GM21786 (cell line): Measurements from ENCODE around the gene PPIL4.
"Not testable (repeated sequence)": the region's sequence is repeated elsewhere in the genome, so short reads cannot be mapped to it uniquely, and the experiment has no call there.

ENCODE experiments used
- ATAC-seq: cut with Tn5 transposase; IDR thresholded peaks from one replicate; pipeline ENCODE4 v1.9.1; 2021; ENCODE audit not compliant: unreplicated experiment

PPIL4 gene

DNA sequence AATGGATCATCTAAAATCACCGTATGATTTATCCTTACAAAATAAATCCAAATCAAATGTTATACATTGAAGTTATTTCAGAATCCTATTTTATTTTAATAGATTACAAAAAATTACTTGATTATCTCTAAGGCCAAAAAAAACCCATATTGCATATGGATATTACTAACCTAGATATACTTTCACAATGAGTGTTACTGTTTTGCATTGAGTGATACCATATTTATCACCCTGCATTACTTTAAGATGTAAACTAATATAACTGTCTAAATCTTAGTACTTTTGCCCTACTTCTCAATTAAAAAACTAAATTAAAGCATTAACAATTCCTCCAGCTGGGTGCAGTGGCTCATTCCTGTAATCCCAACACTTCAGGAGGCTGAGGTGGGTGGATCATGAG is 11.1 kb downstream of the PPIL4 start:
- ATAC-seq = no peak

DNA sequence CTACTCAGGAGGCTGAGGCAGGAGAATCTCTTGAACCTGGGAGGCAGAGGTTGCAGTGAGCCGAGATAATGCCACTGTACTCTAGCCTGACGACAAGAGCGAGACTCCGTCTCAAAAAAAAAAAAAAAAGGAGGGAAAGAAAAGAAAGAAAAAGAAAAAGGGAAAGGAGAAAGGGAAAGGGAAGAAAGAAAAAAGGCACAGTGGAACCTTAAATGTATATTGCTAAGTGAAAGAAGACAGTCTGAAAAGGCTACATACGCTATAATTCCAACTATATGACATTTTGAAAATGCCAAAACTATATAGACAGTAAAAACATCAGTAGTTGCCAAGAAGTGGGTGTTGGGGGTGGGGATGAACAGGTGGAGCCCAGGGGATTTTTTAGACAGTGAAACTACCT is 16.2 kb downstream of the PPIL4 start:
- ATAC-seq = no peak

DNA sequence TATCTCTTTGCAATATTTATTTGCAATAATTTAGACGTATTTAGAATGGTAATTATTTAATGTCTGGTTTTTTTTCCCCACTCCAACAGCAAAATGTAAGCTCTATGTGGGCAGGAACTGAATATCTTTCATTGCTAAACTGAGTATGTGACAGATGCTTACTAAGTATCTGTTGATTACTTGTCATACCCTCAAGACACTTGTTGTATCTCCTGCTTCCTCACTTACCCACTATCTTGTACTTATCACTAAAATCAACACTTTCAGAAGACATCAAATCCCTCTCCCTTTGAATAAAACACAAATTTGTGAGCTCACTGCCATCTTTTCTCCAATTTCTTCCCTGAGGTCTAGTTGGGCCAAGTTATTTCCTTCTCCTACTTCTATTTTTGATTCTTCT is 30.3 kb downstream of the PPIL4 start:
- no peak for ATAC-seq

DNA sequence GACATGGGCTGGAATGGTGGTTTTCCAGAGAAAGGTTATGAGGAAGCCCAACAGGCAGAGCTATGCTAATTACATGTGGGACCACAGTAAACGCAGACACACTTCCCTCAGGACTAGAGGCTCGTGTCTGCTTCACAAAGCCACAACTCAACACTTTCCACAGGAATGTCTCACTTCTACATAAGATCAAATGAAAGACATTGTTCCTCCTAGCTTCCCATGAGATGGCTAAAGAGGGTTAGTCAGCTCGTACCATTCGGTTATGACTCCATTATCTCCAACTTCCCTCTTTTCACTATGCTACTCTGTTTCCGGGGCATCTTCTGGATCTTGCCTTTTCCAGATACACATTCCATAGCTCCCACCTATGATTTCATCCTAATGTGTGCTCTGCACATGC is 31.9 kb downstream of the PPIL4 start:
- no peak for ATAC-seq

DNA sequence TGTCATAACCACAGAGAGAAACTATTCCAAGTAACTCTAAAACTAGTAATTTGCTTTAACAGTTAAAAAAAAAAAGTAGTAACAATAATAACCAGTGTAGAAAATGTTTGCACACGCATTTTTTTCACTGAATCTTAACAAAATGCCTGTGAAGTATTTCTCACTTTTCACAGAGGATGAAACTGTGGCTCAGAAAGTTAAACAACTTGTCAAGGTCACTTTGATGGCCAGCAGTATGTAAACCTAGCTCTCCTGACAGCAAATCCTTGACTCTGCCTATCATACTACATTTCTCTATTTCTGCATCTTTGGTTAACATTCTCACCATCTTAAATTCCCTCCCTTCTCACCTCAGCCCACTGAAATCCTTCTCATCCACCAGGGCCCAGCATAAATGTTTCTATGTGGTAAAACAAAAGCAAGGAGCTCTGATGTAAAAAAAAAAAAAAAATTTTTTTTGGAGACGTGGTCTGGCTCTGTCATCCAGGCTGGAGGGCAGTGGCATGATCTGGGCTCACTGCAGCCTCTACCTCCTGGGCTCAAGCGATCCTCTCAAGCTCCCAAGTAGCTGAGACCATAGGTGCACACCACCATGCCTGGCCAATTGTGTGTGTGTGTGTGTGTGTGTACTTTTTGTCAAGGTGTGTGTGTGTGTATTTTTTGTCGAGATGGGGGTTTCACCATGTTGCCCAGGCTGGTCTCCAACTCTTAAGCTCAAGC is 34.9 kb downstream of the PPIL4 start:
- no peak for ATAC-seq

DNA sequence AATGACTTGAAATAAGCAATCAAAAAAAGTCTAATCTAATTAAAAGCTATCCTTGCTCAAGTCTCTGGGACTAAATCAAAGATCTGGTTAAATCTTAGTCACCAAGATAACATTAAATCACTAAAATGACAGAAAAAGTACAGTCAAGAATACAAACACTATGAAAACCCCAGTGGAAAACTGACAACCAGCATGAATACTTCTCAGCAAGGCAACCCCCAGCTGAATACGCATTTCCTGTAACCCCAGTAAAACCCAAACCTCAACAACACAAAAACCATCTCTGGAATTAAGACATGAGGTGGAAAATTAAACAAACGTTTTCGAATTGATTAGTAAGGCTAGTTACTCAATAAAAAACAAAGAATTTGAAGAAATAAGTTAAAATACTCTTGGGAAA is 37.4 kb downstream of the PPIL4 start:
- no peak for ATAC-seq

DNA sequence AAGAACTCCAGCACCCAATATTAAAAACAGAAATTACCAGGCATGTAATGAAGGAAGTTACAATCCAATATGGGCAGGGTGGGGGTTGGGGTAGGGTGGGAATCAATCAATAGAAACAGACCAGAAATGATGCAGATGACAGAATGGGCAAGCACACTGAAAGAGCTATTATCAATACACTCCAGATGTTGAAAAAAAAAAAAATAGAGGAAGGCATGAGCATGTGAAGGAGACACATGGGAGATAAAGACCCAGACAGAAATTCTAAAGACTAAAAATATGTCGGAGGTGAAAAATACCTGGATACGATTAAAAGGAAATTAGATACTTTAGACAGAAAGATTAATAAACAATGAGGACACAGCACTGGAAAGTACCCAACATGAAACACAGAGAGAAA is 42.0 kb downstream of the PPIL4 start:
- no peak for ATAC-seq

DNA sequence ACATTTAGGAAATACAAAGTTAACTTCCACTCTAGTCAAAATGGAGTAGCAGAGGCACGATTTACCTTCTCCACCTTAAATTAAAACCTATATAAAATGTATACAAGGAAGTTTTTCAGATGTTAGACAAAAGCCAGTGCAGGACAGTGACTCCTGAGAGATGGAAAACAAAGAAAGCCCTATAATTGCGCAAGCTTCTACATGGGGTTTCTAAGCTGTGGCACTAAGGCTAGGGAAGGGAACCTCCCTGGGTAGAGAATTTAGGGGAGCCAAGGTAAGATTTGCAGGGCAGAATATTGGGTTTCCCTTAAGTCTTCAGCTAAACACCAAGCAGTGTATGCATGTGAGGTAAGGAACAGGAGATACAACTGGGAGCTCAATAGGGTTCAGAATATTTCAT is 42.6 kb downstream of the PPIL4 start:
- ATAC-seq = no peak

DNA sequence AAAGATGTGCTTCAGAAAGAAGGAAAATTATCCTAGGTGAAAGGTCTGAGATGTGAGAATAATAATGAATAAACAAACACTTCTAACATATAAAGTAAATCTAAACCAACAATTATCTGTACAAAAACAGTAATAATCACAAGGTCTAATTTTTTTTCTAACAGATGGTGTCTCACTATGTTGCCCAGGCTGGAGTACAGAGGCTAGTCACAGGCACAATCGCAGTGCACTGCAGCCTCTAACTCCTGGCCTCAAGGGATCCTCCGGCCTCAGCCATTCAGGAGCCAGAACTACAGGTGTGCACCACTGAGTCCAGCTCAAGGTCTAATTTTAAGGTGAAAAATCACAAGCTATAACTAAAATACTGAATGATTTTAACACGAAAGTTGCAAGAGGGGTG is 44.1 kb downstream of the PPIL4 start:
- no peak for ATAC-seq

DNA sequence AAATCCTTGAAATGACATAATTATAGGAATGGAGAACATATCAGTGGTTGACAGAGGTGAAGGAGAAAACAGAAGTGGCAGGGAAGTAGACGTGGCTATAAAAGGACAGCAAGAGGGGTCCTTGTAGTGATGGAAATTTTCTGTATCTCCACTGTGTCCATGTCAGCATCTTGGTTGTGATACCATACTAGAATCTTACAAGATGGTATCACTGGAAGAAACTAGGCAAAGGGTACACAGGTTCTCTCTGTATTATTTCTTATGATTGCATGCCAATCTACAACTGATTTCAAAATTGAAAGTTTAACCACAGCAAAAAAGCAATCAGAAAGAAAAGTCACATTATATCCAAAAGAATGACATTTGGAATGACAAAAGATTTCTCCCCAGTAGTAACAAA is 44.6 kb downstream of the PPIL4 start:
- ATAC-seq = no peak

DNA sequence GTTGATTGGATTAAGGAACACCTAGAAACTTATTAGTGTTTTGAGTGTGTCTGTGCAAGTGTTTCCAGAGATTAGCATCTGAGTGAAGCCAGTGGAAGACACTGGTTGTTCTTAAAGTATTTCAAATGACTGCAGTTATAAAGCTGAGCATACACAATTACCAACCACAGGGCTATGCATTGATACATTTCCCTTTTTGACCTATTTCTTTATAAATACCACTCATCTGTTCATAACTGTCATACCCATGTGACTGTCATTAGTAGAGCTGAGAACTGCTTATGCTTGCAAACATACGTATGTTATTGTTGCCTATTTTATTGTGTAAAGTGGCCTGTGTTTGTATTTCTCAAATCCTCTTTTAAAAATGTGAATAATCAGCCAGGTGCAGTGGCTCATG is 45.7 kb downstream of the PPIL4 start:
- ATAC-seq = no peak

DNA sequence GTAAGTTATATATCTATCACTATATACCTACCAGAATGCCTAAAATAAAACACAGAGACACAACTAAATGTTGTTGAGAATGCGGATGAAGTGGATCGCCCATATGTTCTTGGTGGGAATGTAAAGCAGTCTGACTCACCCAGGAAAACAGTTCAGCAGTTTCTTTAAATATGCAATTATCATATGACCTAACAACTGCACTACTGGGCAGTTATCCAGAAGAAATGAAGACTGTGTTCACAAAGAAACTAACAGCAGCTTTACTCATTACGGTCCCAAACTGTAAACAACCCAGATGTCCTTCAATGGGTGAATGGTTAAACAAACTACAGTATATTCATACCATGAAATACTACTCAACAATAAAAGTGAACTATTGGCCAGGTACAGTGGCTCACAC is 46.8 kb downstream of the PPIL4 start:
- ATAC-seq = no peak

DNA sequence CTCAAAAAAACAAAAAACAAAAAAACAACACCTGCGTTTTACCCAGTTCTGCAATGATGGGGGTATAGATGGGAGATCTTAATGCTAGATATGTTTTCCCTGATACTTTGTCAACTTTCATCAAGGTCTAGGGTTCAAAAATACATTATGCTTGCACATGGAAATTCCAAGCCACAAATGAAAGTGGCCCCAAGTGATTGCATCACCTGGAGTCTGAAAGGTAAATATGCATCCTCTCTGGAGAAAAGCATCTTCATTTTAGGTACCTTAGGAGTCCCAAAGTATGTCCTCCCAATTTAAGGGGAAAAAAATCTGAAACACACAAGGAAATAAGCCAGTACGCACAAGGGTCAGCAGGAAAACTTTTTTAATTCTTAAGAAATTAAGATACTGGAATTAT is 48.5 kb downstream of the PPIL4 start:
- no peak for ATAC-seq

DNA sequence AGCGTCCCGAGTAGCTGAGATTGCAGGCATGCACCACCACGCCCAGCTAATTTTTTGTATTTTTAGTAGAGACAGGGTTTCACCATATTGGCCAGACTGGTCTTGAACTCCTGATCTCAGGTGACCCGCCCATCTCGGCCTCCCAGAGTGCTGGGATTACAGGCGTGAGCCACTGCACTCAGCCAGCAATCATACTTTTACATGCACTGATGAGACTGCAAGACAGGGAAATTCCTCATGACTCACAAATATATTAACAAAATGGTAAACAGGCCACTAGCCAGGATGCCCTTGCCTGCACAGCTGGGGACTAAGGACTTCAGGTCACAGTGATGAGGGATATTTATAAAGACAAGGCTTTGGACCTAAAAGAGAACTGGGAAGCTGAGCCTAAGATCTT is 49.2 kb downstream of the PPIL4 start:
- peak; percentile 36 for ATAC-seq

DNA sequence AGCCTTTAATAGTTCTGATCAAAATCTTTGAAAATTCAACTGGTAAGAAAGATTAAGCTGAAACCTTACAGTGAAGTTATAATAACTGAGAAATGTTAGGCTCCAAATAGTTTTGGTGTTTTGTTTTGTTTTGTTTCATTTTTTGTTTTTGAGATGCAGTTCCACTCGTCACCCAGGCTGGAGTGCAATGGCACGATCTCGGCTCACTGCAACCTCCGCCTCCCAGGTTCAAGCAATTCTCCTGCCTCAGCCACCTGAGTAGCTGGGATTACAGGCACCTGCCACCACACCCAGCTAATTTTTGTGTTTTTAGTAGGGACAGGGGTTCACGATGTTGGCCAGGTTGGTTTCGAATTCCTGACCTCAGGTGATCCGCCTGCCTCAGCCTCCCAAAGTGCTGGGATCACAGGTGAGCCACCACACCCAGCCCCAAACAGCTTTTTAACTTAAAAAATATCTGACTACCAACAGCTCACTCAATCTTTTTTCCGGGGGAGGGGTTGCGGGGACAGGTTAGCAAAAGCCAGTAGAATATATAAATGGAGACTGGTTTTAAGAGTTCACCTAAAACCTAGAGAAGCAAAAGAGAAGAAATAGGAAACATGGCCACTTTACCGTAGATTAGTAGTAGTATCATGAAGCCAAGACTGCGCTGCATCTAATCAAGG is 50.4 kb downstream of the PPIL4 start:
- ATAC-seq = not testable (repeated sequence)

DNA sequence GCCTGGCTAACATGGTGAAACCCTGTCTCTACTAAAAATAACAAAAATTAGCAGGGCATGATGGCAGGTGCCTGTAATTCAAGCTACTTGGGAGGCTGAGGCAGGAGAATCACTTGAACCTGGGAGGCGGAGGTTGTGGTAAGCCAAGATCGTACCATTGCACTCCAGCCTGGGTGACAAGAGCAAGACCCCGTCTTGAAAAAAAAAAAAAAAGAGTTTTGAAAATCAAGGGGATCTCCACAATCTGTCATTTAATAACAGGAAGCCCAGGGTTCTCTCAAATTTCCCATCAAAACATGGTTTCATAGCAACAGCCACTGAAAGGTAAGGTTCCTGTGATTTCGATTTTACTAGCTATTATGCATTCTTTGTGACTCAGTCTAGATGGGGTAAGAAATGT is 51.0 kb downstream of the PPIL4 start:
- peak; percentile 74 for ATAC-seq

DNA sequence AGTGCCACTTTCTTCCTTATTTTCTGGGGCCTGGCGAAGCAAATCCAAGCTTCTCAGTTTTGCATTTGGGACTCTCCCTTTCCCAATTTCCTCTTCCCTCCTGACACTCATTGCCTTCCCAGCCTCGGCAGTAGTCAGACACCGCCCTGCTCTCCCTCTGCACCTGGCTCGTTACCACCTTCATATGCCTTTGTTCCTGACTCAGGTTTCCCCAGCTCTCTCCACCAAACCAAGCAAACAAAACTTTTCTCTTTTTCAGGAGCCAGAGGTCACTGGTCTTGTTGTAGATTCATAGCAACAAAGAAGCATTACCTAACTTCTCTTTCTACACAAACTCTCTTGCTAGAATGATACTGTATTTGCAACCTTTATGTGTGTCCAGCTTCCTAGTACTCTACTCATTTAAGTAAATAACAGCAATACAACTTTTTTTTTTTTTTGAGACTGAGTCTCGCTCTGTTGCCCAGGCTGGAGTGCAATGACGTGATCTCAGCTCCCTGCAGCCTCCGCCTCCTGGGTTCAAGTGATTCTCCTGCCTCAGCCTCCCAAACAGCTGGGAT is 52.0 kb downstream of the PPIL4 start:
- no peak for ATAC-seq

DNA sequence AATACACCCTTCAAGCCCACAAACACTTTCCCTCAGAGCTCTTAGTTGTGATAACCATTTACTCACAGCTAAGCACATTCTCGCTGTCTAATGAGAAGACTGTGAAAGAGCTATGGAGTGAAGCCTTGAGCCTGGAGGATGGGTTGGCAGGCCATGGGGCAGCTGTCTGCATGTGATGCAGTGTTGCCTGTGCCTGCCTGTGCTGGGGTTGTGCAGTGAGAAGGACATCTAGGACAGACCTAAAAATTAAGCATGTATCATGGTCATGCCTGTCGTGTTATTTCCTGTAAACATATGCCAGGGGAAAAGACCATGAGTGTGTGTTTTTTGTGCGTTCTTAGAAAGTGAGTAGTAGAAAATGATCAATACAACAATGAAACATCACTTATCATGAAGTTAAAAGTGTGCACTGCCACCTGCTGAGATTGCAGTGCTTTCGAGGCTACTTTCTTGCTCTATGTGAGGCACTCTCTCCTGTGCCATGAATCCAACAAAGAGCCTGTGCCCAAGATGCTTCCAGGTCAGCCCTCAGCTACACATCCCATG is 53.0 kb downstream of the PPIL4 start:
- ATAC-seq = no peak

DNA sequence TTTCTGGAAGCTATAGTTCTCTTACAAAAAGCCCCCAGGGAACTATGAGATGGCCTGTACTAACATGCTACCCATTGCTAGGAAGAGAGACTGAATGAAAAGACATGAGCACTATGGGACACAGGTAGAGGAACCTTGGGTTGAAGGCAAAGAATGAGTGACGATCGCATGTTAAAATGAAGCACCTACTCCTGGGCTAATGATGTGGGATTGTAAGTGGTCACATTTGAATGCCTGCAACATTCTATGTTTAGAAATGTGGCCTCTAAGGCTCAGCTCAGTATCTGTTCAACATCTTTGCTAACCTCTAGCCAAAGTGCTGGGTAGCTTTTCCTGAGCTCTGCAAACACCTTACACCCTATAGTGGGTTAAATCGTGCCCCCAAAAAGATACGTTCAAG is 55.9 kb downstream of the PPIL4 start:
- ATAC-seq = peak; percentile 32

DNA sequence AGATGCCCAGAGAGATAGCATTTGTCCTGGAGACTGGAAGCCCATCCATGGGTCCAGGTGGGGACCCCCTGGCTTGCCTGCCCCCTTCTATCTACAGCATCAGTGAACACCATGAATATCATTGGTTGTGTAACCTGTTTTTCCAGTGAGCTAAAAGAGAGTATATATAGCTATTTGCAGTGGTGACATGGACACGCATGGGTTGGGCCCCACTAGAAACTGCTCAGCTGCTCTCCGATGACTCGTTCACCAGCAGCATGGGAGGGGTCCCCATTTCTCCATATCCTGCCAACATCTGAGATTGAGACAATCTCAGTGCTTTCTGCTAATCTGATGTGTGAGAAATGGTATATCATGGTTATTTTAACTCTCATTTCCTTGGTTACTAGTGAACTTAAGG is 57.0 kb downstream of the PPIL4 start:
- no peak for ATAC-seq

DNA sequence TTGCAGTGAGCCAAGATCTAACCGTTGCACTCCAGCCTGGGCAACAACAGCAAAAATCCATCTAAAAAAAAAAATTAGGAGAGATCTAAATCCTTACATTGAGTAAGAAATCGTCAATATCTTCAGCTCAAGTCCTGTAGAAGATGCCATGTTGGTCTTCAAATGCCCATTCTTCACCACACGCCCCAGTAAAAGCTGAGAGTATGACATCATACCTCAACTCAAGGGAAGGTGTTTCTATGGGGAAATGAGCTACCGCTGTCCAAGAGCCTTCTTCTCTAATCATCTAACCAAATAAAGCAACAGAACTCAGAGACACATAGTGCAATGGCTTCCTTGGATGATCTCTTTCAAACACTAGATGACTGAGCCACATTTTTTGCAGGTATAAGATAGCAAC is 58.5 kb downstream of the PPIL4 start:
- ATAC-seq = no peak
